Uterus (tissue), 2 donors: ENCODE results near the gene LAMTOR5.
"Not testable (repeated sequence)": the region's sequence is repeated elsewhere in the genome, so short reads cannot be mapped to it uniquely, and the experiment has no call there.

ENCODE experiments used
- CTCF ChIP-seq, 4 experiments: fragments of 200-600 bp in 2 of 4; fragments of 450-650 bp in 2 of 4; sonication (generic) in 2 of 4; IDR thresholded peaks; one replicate each; pipeline ENCODE4 v1.5.1; 2016 to 2019; ENCODE audit warnings: antibody characterized with exemption in 4 of 4, mild to moderate bottlenecking in 2 of 4, moderate library complexity in 1 of 4
- POLR2A ChIP-seq, 2 donors: fragments of 450-650 bp; IDR thresholded peaks; one replicate each; pipeline ENCODE4 v1.6.1; 2016; ENCODE audit warnings: antibody characterized with exemption in 2 of 2, mild to moderate bottlenecking in 1 of 2, moderate library complexity in 1 of 2

- not testable (repeated sequence) for TF ChIP-seq CTCF, POLR2A (IDR thresholded peaks at IDR 0.05)
Measured at GRCh38 chr1:110413045-110413444, 5.6 kb upstream of the LAMTOR5 start.
